Gastroesophageal sphincter (tissue), 4 donors: Measurements from ENCODE around the gene CELSR1. TPM values are rescaled to one million over a fixed set of nuclear protein-coding genes. Genes with fewer than 3 reads are reported as not detected.

ENCODE experiments used
- ATAC-seq: fragments of 150-250 bp; one replicate; pipeline ENCODE4 v1.9.1; 2016; ENCODE audit warnings: mild to moderate bottlenecking, moderate library complexity
- H3K27ac ChIP-seq, 4 donors: fragments of 200-600 bp; sonication (generic) in 3 of 4; 1 replicate in 3 of 4; 2 replicates in 1 of 4; pipeline ENCODE4 v1.5.1; 2016 to 2019
- H3K27me3 ChIP-seq: fragments of 200-600 bp; sonication (generic); one replicate; pipeline ENCODE4 v1.5.1; 2019
- H3K36me3 ChIP-seq, 2 donors: fragments of 200-600 bp; sonication (generic); one replicate each; pipeline ENCODE4 v1.5.1; 2019; ENCODE audit warnings: control low read depth in 1 of 2
- H3K4me1 ChIP-seq, 3 donors: fragments of 200-600 bp; sonication (generic); 1 replicate in 2 of 3; 2 replicates in 1 of 3; pipeline ENCODE4 v1.5.1; 2016 to 2019; ENCODE audit warnings: control low read depth in 2 of 3
- H3K4me3 ChIP-seq, 2 donors: fragments of 200-600 bp; sonication (generic); one replicate each; pipeline ENCODE4 v1.5.1; 2019; ENCODE audit warnings: mild to moderate bottlenecking in 1 of 2, moderate library complexity in 1 of 2
- H3K9me3 ChIP-seq, 3 donors: fragments of 200-600 bp; sonication (generic); one replicate each; pipeline ENCODE4 v1.5.1; 2017 to 2019; ENCODE audit warnings: control low read depth in 2 of 3
- CTCF ChIP-seq, 4 experiments: fragments of 200-600 bp in 2 of 4; fragments of 450-650 bp in 2 of 4; sonication (generic) in 1 of 4; IDR thresholded peaks; one replicate each; pipeline ENCODE4 v1.5.1; 2017 to 2019; ENCODE audit warnings: antibody characterized with exemption in 4 of 4, mild to moderate bottlenecking in 2 of 4, moderate library complexity in 2 of 4
- EP300 ChIP-seq: sonication (generic); formaldehyde crosslinking; IDR thresholded peaks from one replicate; pipeline ENCODE4 v1.6.1; 2017; ENCODE audit warnings: antibody characterized with exemption, mild to moderate bottlenecking
- POLR2A ChIP-seq, 2 donors: fragments of 450-650 bp; IDR thresholded peaks; one replicate each; pipeline ENCODE4 v1.6.1; 2017; ENCODE audit warnings: antibody characterized with exemption in 2 of 2, mild to moderate bottlenecking in 2 of 2, moderate library complexity in 1 of 2
- POLR2AphosphoS5 ChIP-seq: sonication (generic); formaldehyde crosslinking; IDR thresholded peaks from one replicate; pipeline ENCODE4 v1.6.1; 2017; ENCODE audit warnings: antibody characterized with exemption
- WGBS, 2 donors: methylation state at CpG; one replicate each; pipeline ENCODE4 v1.1.5; 2018; ENCODE audit warnings: low coverage in 1 of 2; 5-methylcytosine and 5-hydroxymethylcytosine counted together
- total RNA-seq, 4 donors: library from RNA; depleted of rRNA; stranded (reverse); fragments of >200 nt; gene quantifications; one replicate each; pipeline ENCODE4 v1.1.0, GENCODE V29; 2016

The CELSR1 gene
- total RNA-seq, 4 donors from 2014 or later, result 1.7 to 4.8 (median 4.3) TPM

DNA sequence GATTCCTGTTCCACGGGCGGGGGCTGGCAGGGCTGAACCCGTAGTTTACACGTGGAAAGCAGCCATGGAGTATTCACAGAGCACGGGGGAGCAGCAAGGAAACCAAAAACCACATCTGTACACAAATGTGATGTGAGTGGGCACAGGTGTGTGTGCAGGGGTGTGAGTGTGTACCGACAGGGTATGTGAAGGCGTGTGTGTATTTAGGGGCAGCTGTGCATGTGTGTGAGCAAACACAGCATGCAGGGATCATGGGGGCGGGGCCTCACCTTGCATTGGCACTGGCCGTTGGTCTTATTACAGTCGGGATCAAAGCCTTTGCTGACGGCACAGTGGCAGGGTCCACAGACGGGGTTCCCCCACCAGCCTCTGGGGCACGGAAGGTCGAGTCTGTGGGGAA is 143.5 kb downstream of the CELSR1 start:
- no peaks in the 10 kb centered on the region for H3K36me3 ChIP-seq
- 75 to 79% methylated on average over 5 to 11 of the region's 14 CpGs for whole genome bisulfite sequencing, 2 donors
- H3K4me1 ChIP-seq, result no peaks in the 10 kb centered on the region
- no peak overlapping the region for H3K27ac ChIP-seq
- TF ChIP-seq EP300, result no peak
- TF ChIP-seq CTCF (IDR thresholded peaks at IDR 0.05), result no peak
- no peak for TF ChIP-seq POLR2AphosphoS5
- no peak for TF ChIP-seq POLR2A (IDR thresholded peaks at IDR 0.05)
- no peak overlapping the region for H3K4me3 ChIP-seq
- ATAC-seq, result no peak
- H3K9me3 ChIP-seq, result no peaks in the 10 kb centered on the region
- H3K27me3 ChIP-seq, result peaks cover 6% of the 10 kb centered on the region

DNA sequence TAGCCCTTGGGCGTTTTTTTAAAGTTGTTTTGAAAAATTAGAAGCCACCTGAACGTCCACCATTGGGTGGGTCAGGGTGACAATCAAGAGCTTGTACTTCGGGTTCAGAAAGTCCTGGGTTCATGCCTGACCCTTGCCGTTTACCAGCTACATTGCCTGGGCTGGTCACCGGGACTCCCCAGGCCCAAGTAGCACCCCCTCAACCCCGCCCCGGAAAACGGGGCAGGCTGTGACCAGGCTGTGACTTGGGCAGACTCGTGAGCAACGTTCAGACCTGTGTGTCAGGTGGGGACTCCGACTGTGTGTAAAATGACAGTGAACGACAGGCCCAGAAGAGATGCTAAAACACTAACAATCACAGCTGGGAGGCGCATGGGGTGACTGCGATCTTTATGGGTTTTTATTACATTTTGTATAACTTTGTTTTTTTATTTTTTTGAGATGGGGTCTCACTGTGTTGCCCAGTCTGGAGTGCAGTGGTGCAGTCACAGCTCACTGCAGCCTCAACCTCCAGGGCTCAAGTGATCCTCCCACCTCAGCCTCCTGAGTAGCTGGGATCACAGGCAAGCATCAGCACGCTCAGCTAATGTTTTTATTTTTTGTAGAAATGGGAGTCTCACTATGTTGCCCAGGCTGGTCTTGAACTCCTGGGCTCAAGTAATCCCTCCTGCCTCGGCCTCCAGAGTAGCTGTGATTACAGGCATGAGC is 145.1 kb downstream of the CELSR1 start:
- H3K36me3 ChIP-seq, result no peaks in the 10 kb centered on the region
- 92 to 95% methylated on average over 9 to 12 of the region's 16 CpGs for WGBS, 2 donors
- no peaks in the 10 kb centered on the region for H3K27me3 ChIP-seq
- ATAC-seq, result no peak
- H3K9me3 ChIP-seq, result no peaks in the 10 kb centered on the region
- H3K4me3 ChIP-seq, result no peak overlapping the region
- H3K4me1 ChIP-seq, result no peaks in the 10 kb centered on the region
- no peak overlapping the region for H3K27ac ChIP-seq
- TF ChIP-seq CTCF (IDR thresholded peaks at IDR 0.05) (no peak), EP300 (no peak), POLR2A (IDR thresholded peaks at IDR 0.05) (no peak)

DNA sequence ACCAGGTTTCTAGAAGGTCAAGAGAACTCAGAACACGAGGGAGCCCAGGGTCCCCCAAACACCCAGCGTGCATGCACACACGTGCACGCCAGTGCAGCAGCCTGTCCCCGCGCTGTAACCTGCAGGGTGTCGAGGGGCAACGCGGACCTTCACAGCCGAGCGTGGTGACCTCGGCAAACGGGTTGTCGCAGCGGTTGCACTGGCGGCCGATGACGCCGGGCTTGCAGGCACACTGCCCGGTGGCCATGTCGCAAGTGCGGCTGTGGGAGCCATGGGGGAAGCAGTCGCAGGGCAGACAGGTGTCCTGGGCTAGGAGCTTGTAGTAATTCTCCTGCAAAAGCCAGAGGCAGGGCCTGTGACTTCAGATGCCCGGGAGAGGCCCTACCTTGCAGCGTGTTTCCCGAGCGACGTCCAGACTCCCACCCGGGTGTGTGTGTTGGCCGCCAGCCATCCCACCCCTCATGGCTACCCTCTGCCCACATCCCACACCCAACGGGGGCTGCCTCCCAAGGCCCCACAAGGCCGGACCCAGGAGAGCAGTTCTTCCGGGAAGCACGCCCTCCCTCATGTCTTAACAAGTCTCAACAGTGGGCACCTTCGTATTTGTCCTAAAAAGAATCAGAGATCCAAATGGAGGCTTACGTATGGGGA is 145.8 kb downstream of the CELSR1 start:
- no peak for ATAC-seq
- Histone ChIP-seq H3K9me3 (no peaks in the 10 kb centered on the region), H3K27ac (no peak overlapping the region), H3K4me3 (no peak overlapping the region), H3K4me1 (no peaks in the 10 kb centered on the region), H3K27me3 (no peaks in the 10 kb centered on the region), H3K36me3 (no peaks in the 10 kb centered on the region)
- 82 to 86% methylated on average over 1 to 6 of the region's 36 CpGs for WGBS, 2 donors
- TF ChIP-seq POLR2A (IDR thresholded peaks at IDR 0.05) (no peak), POLR2AphosphoS5 (no peak), EP300 (no peak), CTCF (IDR thresholded peaks at IDR 0.05) (no peak)

DNA sequence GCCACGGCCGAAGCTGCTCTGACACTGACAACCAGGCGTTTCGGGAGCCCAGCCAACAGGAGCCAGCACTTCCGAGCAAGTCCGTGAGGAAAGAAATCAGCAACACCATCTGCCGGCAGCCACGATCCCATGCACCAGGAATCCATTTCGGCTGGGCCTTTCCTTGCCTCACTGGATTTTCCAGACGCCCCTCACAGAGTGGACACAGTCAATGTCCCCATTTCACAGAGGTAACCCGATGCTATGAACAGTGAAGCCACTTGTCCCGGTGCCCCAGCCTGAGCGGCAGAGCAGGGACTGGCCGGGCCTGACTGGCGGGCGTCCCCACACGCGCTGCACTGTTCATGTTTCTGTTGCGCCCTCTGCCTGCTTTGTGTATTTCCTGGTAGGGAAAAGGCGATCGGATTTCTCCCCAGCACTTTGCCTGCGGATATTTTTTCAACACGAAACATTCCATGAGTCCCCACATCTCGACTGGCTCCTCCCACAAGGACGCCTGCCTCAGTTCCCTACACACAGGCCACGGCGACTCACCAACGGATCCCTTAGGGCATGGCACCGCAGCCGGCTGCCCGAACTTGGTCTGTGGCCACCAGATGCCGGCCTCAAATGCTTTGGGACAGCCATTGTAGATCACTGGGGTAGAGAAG is 146.6 kb downstream of the CELSR1 start:
- no peaks in the 10 kb centered on the region for H3K4me1 ChIP-seq
- 63 to 71% methylated on average over 6 to 16 of the region's 32 CpGs for WGBS, 2 donors
- H3K9me3 ChIP-seq, result no peaks in the 10 kb centered on the region
- TF ChIP-seq POLR2A (IDR thresholded peaks at IDR 0.05) (no peak), CTCF (IDR thresholded peaks at IDR 0.05) (peak in 3 of 4 experiments; percentile 29 to 52 (median 51))
- H3K4me3 ChIP-seq, result peak overlapping the region in 1 of 2 donors; percentile 4
- no peaks in the 10 kb centered on the region for H3K27me3 ChIP-seq
- no peaks in the 10 kb centered on the region for H3K36me3 ChIP-seq
- ATAC-seq, result no peak
- no peak overlapping the region for H3K27ac ChIP-seq
